Measurements from ENCODE around the gene NFASC.

The NFASC gene

GRCh38 chr1:204925701-204926100 lies 55.0 kb downstream of the NFASC start:
- DNase-seq (ENCODE audit: insufficient read length, low spot score) (no peak), FAIRE-seq (no peak)

- FAIRE-seq: no peak
- DNase-seq (ENCODE audit: insufficient read length, low spot score): no peak
Measured at GRCh38 chr1:204927673-204928641, 57.3 kb downstream of the NFASC start.

- FAIRE-seq: no peak
- no peak for DNase-seq (ENCODE audit: insufficient read length, low spot score)
Measured at GRCh38 chr1:204928671-204929486, 58.2 kb downstream of the NFASC start.

- FAIRE-seq (no peak), DNase-seq (ENCODE audit: insufficient read length, low spot score) (no peak)
Measured at GRCh38 chr1:204929487-204930154, 59.0 kb downstream of the NFASC start.

GRCh38 chr1:204930155-204930523 lies 59.5 kb downstream of the NFASC start:
- FAIRE-seq: no peak
- DNase-seq (ENCODE audit: insufficient read length, low spot score): no peak

GRCh38 chr1:204931313-204931712 lies 60.7 kb downstream of the NFASC start:
- no peak for FAIRE-seq
- DNase-seq (ENCODE audit: insufficient read length, low spot score): no peak

GRCh38 chr1:204931768-204932572 lies 61.3 kb downstream of the NFASC start:
- DNase-seq (ENCODE audit: insufficient read length, low spot score) (no peak), FAIRE-seq (no peak)

GRCh38 chr1:204932573-204932909 lies 61.9 kb downstream of the NFASC start:
- FAIRE-seq: no peak
- no peak for DNase-seq (ENCODE audit: insufficient read length, low spot score)

- FAIRE-seq (no peak), DNase-seq (ENCODE audit: insufficient read length, low spot score) (no peak)
Measured at GRCh38 chr1:204935155-204935554, 64.5 kb downstream of the NFASC start.

- no peak for FAIRE-seq
- no peak for DNase-seq (ENCODE audit: insufficient read length, low spot score)
Measured at GRCh38 chr1:204936765-204937164, 66.1 kb downstream of the NFASC start.

GRCh38 chr1:204937901-204938300 lies 67.2 kb downstream of the NFASC start:
- DNase-seq (ENCODE audit: insufficient read length, low spot score) (no peak), FAIRE-seq (no peak)

- no peak for FAIRE-seq
- no peak for DNase-seq (ENCODE audit: insufficient read length, low spot score)
Measured at GRCh38 chr1:204940591-204940990, 69.9 kb downstream of the NFASC start.

GRCh38 chr1:204941421-204942338 lies 71.0 kb downstream of the NFASC start:
- peak; percentile 74 for DNase-seq (ENCODE audit: insufficient read length, low spot score)
- no peak for FAIRE-seq

GRCh38 chr1:204943495-204943894 lies 72.8 kb downstream of the NFASC start:
- DNase-seq (ENCODE audit: insufficient read length, low spot score): no peak
- no peak for FAIRE-seq

GRCh38 chr1:204944662-204945061 lies 74.0 kb downstream of the NFASC start:
- DNase-seq (ENCODE audit: insufficient read length, low spot score) (no peak), FAIRE-seq (no peak)

GRCh38 chr1:204945565-204945977 lies 74.9 kb downstream of the NFASC start:
- DNase-seq (ENCODE audit: insufficient read length, low spot score) (no peak), FAIRE-seq (no peak)

GRCh38 chr1:204946640-204947039 lies 76.0 kb downstream of the NFASC start:
- DNase-seq (ENCODE audit: insufficient read length, low spot score) (no peak), FAIRE-seq (no peak)

GRCh38 chr1:204947338-204947737 lies 76.7 kb downstream of the NFASC start:
- DNase-seq (ENCODE audit: insufficient read length, low spot score) (no peak), FAIRE-seq (no peak)

- DNase-seq (ENCODE audit: insufficient read length, low spot score) (no peak), FAIRE-seq (peak; percentile 80)
Measured at GRCh38 chr1:204947747-204948146, 77.1 kb downstream of the NFASC start.

All from HTR-8/SVneo (cell line).